ENCODE data around the gene PCP4L1.

PCP4L1 gene

GRCh38 chr1:161266202-161266601 is 7.7 kb downstream of the PCP4L1 start:
- Histone ChIP-seq H3K4me2 (ENCODE audit: low read length) (no peak overlapping the region), H3K4me1 (no peaks in the 10 kb centered on the region), H3K27me3 (ENCODE audit: control insufficient read depth, insufficient read depth, low read length) (no peaks in the 10 kb centered on the region), H3K9me3 (ENCODE audit: control insufficient read depth, low read length) (no peaks in the 10 kb centered on the region), H3K27ac (no peak overlapping the region), H2AFZ (no peak overlapping the region), H3K36me3 (ENCODE audit: control insufficient read depth, insufficient read depth, low read length) (no peaks in the 10 kb centered on the region), H3K9ac (no peak overlapping the region), H3K4me3 (ENCODE audit: low read depth, low read length) (no peak overlapping the region), H3K79me2 (no peaks in the 10 kb centered on the region)
- no peak for TF ChIP-seq CTCF (IDR thresholded peaks at IDR 0.05)

DNA sequence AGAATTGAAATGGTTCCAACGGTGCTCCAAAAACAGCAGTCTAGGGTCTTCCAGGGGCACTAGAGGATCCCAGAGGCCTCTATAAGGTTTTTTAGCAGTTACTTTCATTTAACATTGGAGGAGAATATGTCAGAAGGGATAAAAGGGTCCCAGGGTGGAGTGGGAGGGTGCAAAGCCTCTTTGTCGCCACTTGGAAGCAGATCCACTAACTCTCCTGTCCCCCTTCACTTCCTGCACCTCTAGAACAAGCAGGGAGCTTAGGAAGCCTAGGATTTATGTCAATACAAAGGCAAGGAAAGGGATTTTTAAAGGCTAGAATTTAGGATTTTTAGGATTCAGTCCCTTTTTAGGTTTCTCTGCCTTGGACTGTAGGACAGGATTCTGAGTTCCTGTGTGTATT is 8.3 kb downstream of the PCP4L1 start:
- H3K36me3 ChIP-seq (ENCODE audit: control insufficient read depth, insufficient read depth, low read length) = no peaks in the 10 kb centered on the region
- no peaks in the 10 kb centered on the region for H3K79me2 ChIP-seq
- H3K9ac ChIP-seq = no peak overlapping the region
- H3K4me1 ChIP-seq = no peaks in the 10 kb centered on the region
- no peak for TF ChIP-seq CTCF (IDR thresholded peaks at IDR 0.05)
- H3K27me3 ChIP-seq (ENCODE audit: control insufficient read depth, insufficient read depth, low read length) = no peaks in the 10 kb centered on the region
- H3K9me3 ChIP-seq (ENCODE audit: control insufficient read depth, low read length) = no peaks in the 10 kb centered on the region
- no peak overlapping the region for H3K27ac ChIP-seq
- no peak overlapping the region for H2AFZ ChIP-seq
- no peak overlapping the region for H3K4me3 ChIP-seq (ENCODE audit: low read depth, low read length)
- no peak overlapping the region for H3K4me2 ChIP-seq (ENCODE audit: low read length)

DNA sequence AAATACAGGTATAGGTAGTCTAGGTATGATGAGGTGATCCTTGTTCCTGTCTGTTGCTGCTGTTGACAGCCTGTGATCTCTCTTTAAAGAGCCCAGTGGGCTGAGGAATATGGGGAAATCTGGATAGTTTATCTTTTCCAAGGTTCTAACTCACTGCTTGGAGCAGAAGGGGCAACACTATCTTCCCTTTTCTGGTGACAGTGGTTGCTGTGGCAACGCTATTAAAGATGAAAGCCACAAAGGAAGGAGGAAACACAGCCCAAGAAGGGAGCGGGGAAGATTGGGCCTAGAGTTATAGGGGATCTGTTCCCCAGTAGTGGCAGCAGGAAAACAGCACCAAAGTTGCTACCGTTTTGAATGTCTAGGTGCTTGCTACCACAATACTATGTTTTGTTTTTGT is 8.8 kb downstream of the PCP4L1 start:
- no peak overlapping the region for H3K4me3 ChIP-seq (ENCODE audit: low read depth, low read length)
- no peaks in the 10 kb centered on the region for H3K9me3 ChIP-seq (ENCODE audit: control insufficient read depth, low read length)
- H3K79me2 ChIP-seq = no peaks in the 10 kb centered on the region
- H3K36me3 ChIP-seq (ENCODE audit: control insufficient read depth, insufficient read depth, low read length) = no peaks in the 10 kb centered on the region
- no peak for TF ChIP-seq CTCF (IDR thresholded peaks at IDR 0.05)
- H3K4me1 ChIP-seq = no peaks in the 10 kb centered on the region
- no peak overlapping the region for H3K27ac ChIP-seq
- no peak overlapping the region for H2AFZ ChIP-seq
- no peaks in the 10 kb centered on the region for H3K27me3 ChIP-seq (ENCODE audit: control insufficient read depth, insufficient read depth, low read length)
- H3K9ac ChIP-seq = no peak overlapping the region
- no peak overlapping the region for H3K4me2 ChIP-seq (ENCODE audit: low read length)

DNA sequence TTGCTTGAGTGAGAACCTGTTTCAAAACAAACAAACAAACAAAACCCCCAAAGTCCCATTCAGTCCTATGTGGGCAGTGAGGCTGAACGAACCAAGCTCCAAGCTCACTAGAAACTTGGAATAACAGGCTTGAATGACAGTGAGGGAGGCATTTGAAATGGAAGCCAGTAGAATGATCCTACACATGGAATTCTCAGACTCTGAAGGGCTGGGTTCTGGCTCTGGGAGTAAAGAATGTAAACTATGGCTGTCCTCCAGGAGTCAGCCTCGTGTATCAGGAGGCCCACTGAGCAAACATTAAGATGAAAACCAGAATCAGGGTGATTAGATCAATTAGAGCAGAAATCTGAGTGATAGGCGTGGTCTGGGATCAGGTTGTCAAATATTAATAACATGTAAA is 14.9 kb downstream of the PCP4L1 start:
- no peaks in the 10 kb centered on the region for H3K9me3 ChIP-seq (ENCODE audit: control insufficient read depth, low read length)
- no peak overlapping the region for H3K27ac ChIP-seq
- no peaks in the 10 kb centered on the region for H3K27me3 ChIP-seq (ENCODE audit: control insufficient read depth, insufficient read depth, low read length)
- H3K4me2 ChIP-seq (ENCODE audit: low read length) = no peak overlapping the region
- H3K36me3 ChIP-seq (ENCODE audit: control insufficient read depth, insufficient read depth, low read length) = no peaks in the 10 kb centered on the region
- H3K79me2 ChIP-seq = no peaks in the 10 kb centered on the region
- no peaks in the 10 kb centered on the region for H3K4me1 ChIP-seq
- H3K4me3 ChIP-seq (ENCODE audit: low read depth, low read length) = no peak overlapping the region
- no peak for TF ChIP-seq CTCF (IDR thresholded peaks at IDR 0.05)
- no peak overlapping the region for H2AFZ ChIP-seq
- no peak overlapping the region for H3K9ac ChIP-seq

GRCh38 chr1:161274874-161275273 is 16.3 kb downstream of the PCP4L1 start:
- no peak overlapping the region for H2AFZ ChIP-seq
- H3K9ac ChIP-seq = no peak overlapping the region
- no peak overlapping the region for H3K4me3 ChIP-seq (ENCODE audit: low read depth, low read length)
- no peaks in the 10 kb centered on the region for H3K27me3 ChIP-seq (ENCODE audit: control insufficient read depth, insufficient read depth, low read length)
- no peaks in the 10 kb centered on the region for H3K79me2 ChIP-seq
- no peak for TF ChIP-seq CTCF (IDR thresholded peaks at IDR 0.05)
- no peaks in the 10 kb centered on the region for H3K36me3 ChIP-seq (ENCODE audit: control insufficient read depth, insufficient read depth, low read length)
- H3K4me2 ChIP-seq (ENCODE audit: low read length) = no peak overlapping the region
- H3K9me3 ChIP-seq (ENCODE audit: control insufficient read depth, low read length) = no peaks in the 10 kb centered on the region
- no peak overlapping the region for H3K27ac ChIP-seq
- no peaks in the 10 kb centered on the region for H3K4me1 ChIP-seq
